ENCODE measurements around the gene SKOR2. TPM values are rescaled to one million over a fixed set of nuclear protein-coding genes. Genes with fewer than 3 reads are reported as not detected.
"Not testable (repeated sequence)": the region's sequence is repeated elsewhere in the genome, so short reads cannot be mapped to it uniquely, and the experiment has no call there.

SKOR2 gene
- total RNA-seq, 3 donors from 2014 or later (not counting 1 experiment from before 2014, with no cell fraction given): not detected

DNA sequence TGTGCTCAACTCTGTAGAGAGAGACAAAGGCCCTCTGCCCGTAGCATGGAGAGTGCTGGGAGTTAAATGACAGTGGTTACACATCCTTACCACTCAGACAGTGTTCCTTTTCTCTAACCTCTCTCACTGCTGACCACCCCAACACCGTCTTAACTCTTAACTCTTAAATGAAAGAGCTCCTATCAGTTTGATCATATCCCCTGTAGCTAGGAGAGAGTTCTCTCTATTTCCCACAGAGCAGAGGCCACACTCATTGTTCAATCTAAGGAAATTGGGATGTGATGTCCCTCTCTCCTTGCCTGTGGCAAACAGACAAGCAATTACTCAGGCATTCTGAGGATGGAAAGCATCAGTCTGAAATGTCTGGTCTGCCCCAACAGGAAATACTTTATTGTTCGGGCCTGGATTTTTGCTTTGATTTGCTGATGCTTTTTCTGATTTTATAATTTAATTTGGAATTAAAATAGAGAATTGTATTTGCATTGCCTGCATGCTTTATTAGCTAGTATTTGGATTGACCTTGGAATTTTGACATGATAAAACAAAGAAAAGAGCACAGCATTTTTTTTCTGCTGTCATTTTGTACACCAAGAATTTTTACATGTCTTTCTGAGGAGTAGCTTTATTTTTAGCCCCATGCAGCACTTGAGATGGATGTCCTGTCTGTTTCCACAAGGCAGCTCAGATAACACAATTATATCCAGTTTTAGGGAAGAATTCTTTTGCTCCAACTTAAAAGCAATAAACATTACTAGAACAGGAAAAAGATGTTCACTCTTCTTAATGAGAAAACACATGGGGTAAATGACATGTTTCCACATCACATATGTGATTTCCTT lies 47.6 kb downstream of the SKOR2 start:
- no peak for DNase-seq
- H3K4me1 Mint-ChIP-seq: no peaks in the 10 kb centered on the region
- H3K4me1 ChIP-seq (ENCODE audit: control insufficient read depth, insufficient read depth, low read length): no peaks in the 10 kb centered on the region
- H3K36me3 Mint-ChIP-seq: no peaks in the 10 kb centered on the region
- ATAC-seq: no peak
- peaks cover 20 to 68% of the 10 kb centered on the region in 2 donors for H3K27me3 Mint-ChIP-seq (ENCODE audit: low read depth in 2 of 2)
- WGBS (ENCODE audit: insufficient coverage): 53% methylated on average over 3 of the region's 3 CpGs
- H3K4me3 Mint-ChIP-seq: no peak overlapping the region
- no peaks in the 10 kb centered on the region for H3K36me3 ChIP-seq (ENCODE audit: control insufficient read depth, insufficient read depth, low read length)
- intact Hi-C loops (cut with micrococcal nuclease): no loop called here
- no peak overlapping the region for H3K4me3 ChIP-seq (ENCODE audit: low read length)
- H3K9me3 ChIP-seq (ENCODE audit: control insufficient read depth, insufficient read depth, low read length): no peaks in the 10 kb centered on the region
- H3K27ac ChIP-seq (ENCODE audit: low read length): no peak overlapping the region
- TF ChIP-seq, protein P1, sequence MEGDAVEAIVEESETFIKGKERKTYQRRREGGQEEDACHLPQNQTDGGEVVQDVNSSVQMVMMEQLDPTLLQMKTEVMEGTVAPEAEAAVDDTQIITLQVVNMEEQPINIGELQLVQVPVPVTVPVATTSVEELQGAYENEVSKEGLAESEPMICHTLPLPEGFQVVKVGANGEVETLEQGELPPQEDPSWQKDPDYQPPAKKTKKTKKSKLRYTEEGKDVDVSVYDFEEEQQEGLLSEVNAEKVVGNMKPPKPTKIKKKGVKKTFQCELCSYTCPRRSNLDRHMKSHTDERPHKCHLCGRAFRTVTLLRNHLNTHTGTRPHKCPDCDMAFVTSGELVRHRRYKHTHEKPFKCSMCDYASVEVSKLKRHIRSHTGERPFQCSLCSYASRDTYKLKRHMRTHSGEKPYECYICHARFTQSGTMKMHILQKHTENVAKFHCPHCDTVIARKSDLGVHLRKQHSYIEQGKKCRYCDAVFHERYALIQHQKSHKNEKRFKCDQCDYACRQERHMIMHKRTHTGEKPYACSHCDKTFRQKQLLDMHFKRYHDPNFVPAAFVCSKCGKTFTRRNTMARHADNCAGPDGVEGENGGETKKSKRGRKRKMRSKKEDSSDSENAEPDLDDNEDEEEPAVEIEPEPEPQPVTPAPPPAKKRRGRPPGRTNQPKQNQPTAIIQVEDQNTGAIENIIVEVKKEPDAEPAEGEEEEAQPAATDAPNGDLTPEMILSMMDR (IDR thresholded peaks at IDR 0.05): no peak
- H3K9me3 Mint-ChIP-seq: no peaks in the 10 kb centered on the region
- H3K27me3 ChIP-seq (ENCODE audit: control insufficient read depth, insufficient read depth, low read length): peaks cover 9% of the 10 kb centered on the region
- H3K27ac Mint-ChIP-seq: no peak overlapping the region

DNA sequence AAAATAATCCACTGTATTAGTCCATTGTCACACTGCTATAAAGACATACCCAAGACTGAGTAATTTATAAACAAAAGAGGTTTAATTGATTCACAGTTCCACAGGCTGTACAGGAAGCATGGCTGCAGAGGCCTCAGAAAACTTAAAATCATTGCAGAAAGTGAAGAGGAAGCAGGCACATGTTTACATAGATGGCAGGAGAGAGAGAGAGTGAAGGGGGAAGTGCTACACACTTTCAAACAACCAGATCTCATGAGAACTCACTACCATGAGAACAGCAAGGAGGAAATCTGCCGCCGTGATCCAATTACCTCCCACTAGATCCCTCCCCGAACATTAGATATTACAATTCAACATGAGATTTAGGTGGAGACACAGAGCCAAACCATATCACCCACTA lies 55.5 kb downstream of the SKOR2 start:
- H3K9me3 ChIP-seq (ENCODE audit: control insufficient read depth, insufficient read depth, low read length); H3K27ac ChIP-seq (ENCODE audit: low read length); H3K4me3 Mint-ChIP-seq; H3K4me3 ChIP-seq (ENCODE audit: low read length); intact Hi-C loops (cut with micrococcal nuclease); DNase-seq; H3K9me3 Mint-ChIP-seq; H3K27ac Mint-ChIP-seq; H3K36me3 Mint-ChIP-seq; H3K27me3 ChIP-seq (ENCODE audit: control insufficient read depth, insufficient read depth, low read length); H3K4me1 Mint-ChIP-seq; ATAC-seq; H3K4me1 ChIP-seq (ENCODE audit: control insufficient read depth, insufficient read depth, low read length); H3K36me3 ChIP-seq (ENCODE audit: control insufficient read depth, insufficient read depth, low read length): not testable (repeated sequence)
- WGBS (ENCODE audit: insufficient coverage): 93% methylated on average over 3 of the region's 3 CpGs
- H3K27me3 Mint-ChIP-seq (ENCODE audit: low read depth in 2 of 2): peaks cover 38 to 70% of the 10 kb centered on the region in 2 donors

DNA sequence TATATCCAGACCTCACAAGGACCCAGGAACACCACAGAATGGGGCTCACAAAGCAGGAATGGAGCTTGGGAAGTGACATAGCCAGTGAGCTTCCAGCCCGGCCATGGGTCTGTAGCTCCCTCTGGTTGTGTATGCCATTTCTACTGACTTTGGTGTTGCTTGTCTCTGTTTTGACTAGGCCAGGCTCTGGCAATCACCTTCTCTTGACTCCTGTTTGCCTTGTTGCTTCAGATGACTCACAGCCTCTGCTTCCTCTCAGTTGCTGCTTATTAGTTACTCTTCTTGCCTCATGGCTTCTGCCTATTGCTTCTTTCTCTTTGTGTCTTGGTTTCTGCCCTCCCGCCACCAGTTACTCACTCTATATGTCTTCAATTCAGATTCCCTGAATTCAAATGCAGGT lies 59.5 kb downstream of the SKOR2 start:
- intact Hi-C loops (cut with micrococcal nuclease): no loop called here
- no peaks in the 10 kb centered on the region for H3K4me1 ChIP-seq (ENCODE audit: control insufficient read depth, insufficient read depth, low read length)
- no peaks in the 10 kb centered on the region for H3K9me3 ChIP-seq (ENCODE audit: control insufficient read depth, insufficient read depth, low read length)
- DNase-seq: no peak
- no peak for ATAC-seq
- 94% methylated on average over 2 of the region's 2 CpGs for WGBS (ENCODE audit: insufficient coverage)
- no peaks in the 10 kb centered on the region for H3K4me1 Mint-ChIP-seq
- TF ChIP-seq, protein P1 (IDR thresholded peaks at IDR 0.05): no peak
- H3K27me3 ChIP-seq (ENCODE audit: control insufficient read depth, insufficient read depth, low read length): peaks cover 3% of the 10 kb centered on the region
- H3K4me3 ChIP-seq (ENCODE audit: low read length): no peak overlapping the region
- H3K36me3 Mint-ChIP-seq: no peaks in the 10 kb centered on the region
- no peak overlapping the region for H3K27ac Mint-ChIP-seq
- no peaks in the 10 kb centered on the region for H3K9me3 Mint-ChIP-seq
- no peaks in the 10 kb centered on the region for H3K36me3 ChIP-seq (ENCODE audit: control insufficient read depth, insufficient read depth, low read length)
- H3K4me3 Mint-ChIP-seq: no peak overlapping the region
- H3K27me3 Mint-ChIP-seq (ENCODE audit: low read depth in 2 of 2): peaks cover 43 to 57% of the 10 kb centered on the region in 2 donors
- H3K27ac ChIP-seq (ENCODE audit: low read length): no peak overlapping the region

DNA sequence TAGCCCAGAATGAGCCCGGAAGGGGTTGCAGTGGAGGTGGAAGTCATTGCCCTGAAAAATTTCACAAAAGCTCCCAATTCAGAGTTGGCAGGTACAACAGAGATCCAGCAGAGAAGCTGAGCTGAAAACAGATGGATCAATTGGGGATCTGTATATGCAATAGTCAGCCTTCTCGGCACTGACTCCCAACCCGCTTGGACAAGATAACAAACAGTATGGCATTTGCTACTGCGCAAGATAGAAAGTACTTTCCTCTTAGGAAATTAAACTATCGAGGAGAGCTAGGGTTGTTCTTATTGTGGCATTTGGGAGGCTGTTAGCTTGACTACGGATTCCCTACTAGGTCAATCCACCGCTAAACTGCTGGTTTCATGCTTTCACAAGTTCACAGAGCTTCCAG lies 63.7 kb downstream of the SKOR2 start:
- H3K27ac Mint-ChIP-seq: no peak overlapping the region
- H3K4me1 ChIP-seq (ENCODE audit: control insufficient read depth, insufficient read depth, low read length): no peaks in the 10 kb centered on the region
- WGBS (ENCODE audit: insufficient coverage): 94% methylated on average over 5 of the region's 7 CpGs

More for the DNA sequence above, 63.7 kb downstream of the SKOR2 start:
- intact Hi-C loops (cut with micrococcal nuclease): no loop called here
- ATAC-seq (no peak), DNase-seq (no peak)
- peaks cover 0 to 4% of the 10 kb centered on the region in 2 donors for H3K4me1 Mint-ChIP-seq
- TF ChIP-seq, protein P1 (IDR thresholded peaks at IDR 0.05): no peak
- no peaks in the 10 kb centered on the region for H3K36me3 Mint-ChIP-seq
- no peaks in the 10 kb centered on the region for H3K9me3 ChIP-seq (ENCODE audit: control insufficient read depth, insufficient read depth, low read length)
- H3K36me3 ChIP-seq (ENCODE audit: control insufficient read depth, insufficient read depth, low read length): no peaks in the 10 kb centered on the region
- no peak overlapping the region for H3K4me3 ChIP-seq (ENCODE audit: low read length)
- H3K27ac ChIP-seq (ENCODE audit: low read length): no peak overlapping the region
- H3K27me3 Mint-ChIP-seq (ENCODE audit: low read depth in 2 of 2): peaks cover 40 to 49% of the 10 kb centered on the region in 2 donors
- H3K4me3 Mint-ChIP-seq: no peak overlapping the region
- no peaks in the 10 kb centered on the region for H3K9me3 Mint-ChIP-seq
- H3K27me3 ChIP-seq (ENCODE audit: control insufficient read depth, insufficient read depth, low read length): peaks cover 3% of the 10 kb centered on the region
